Activated CD8-positive, alpha-beta memory T cell treated with anti-CD3 and anti-CD28 coated beads, Interleukin-2, amount 50 U/mL, for 48 hours (primary cell): ENCODE data around the gene ADAMTSL5.
"Not testable (repeated sequence)": the region's sequence is repeated elsewhere in the genome, so short reads cannot be mapped to it uniquely, and the experiment has no call there.

Source experiments
- DNase-seq: peaks from one replicate; pipeline ENCODE4 v3.0.0-alpha.2; 2020

ADAMTSL5 gene

DNA sequence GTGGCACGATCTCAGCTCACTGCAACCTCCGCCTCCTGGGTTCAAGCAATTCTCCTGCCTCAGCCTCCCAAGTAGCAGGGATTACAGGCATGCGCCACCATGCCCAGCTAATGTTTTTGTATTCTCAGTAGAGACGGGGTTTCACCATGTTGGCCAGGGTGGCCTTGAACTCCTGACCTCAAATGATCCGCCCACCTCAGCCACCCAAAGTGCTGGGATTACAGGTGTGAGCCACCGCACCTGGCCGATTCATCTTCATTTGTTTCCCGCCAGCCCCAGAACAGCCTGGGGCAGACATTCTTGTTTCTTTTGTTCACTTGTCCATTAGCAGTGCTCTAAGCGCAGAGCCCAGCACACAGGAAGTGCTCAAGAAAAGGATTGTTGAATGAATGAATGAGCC, 35.8 kb downstream of the ADAMTSL5 start:
- DNase-seq: not testable (repeated sequence)

GRCh38 chr19:1475751-1476437, 36.9 kb downstream of the ADAMTSL5 start:
- no peak for DNase-seq

- DNase-seq: no peak
Observed at GRCh38 chr19:1474765-1475351, 38.0 kb downstream of the ADAMTSL5 start.

GRCh38 chr19:1474011-1474764, 38.6 kb downstream of the ADAMTSL5 start:
- DNase-seq: no peak

DNA sequence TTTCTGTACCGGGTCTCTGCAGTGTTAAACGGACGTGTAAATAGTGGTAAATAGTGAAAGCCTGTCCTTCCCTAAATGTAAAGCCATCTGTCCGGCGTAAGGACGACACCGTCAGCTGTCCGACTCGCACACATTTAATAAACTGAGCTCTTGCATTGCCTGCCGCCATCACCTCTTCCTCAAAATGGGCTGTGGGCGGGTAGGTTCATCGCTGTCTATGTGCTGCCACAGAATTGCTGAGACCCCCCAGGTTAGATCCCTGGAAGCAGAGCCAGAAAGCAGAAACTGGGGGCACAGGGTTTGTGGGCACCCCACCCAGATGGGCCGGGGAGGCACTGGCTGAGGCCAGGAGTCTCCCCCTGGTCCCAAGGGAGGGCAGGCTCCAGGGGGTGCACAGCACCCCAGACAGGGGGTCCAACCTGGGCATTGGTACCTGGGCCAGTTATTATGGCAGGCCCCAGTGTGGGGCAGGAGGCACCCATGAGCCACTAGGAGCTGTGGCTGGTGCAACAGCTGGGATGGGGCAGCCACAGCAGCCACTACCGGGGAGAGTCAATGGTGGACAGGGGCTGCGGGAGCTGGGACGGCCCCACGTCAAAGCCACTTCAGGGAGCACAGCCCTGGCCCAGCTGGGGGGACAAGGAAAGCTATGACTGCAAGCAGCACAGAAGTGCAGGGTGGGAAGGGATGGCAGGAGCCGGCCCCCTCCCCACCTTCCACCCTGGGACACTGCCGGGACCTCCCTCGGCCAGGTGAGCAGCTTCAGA, 39.6 kb downstream of the ADAMTSL5 start:
- DNase-seq: no peak

DNA sequence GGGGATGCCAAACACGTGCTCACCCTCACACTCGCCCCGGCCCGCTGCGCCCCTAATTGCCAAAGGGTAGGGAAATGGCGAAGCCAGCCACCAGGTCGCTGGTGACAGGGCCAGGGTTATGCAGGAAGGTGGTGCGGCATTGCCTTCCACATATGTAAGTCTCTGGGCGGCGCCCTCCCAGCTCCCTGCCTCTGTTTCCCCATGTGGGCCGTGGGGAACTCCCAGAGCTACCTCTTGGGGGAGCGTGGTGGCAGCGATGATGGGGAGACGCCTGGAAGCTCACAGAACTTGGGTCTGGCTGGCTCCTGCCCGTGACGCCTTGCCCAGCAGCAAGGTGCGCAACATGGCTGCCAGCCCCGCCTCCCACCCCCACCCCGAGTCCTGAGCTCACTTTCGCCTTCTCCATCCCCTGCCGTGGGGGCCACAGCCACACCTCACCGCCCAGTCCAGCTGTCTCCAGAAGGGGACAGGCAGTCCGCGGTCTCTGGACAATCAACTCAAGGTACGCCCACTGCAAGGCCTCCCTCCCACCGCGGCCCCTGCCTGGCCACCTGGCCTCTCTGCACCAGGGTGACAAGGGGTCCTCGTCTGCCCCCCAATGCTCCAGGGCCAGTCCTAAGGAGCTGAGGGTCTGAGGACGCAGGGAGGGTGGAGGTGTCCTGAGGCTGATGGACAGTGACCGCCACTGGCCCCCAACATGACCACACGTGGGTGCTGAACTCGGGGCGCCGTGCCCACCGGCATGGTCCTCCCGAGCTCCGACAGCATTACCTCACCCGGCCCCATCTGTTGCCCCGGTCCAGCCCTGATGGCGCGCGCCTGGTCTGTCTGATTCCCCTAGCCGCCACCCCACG, 40.4 kb downstream of the ADAMTSL5 start:
- no peak for DNase-seq

- no peak for DNase-seq
Observed at GRCh38 chr19:1471515-1472160, 41.2 kb downstream of the ADAMTSL5 start.

DNA sequence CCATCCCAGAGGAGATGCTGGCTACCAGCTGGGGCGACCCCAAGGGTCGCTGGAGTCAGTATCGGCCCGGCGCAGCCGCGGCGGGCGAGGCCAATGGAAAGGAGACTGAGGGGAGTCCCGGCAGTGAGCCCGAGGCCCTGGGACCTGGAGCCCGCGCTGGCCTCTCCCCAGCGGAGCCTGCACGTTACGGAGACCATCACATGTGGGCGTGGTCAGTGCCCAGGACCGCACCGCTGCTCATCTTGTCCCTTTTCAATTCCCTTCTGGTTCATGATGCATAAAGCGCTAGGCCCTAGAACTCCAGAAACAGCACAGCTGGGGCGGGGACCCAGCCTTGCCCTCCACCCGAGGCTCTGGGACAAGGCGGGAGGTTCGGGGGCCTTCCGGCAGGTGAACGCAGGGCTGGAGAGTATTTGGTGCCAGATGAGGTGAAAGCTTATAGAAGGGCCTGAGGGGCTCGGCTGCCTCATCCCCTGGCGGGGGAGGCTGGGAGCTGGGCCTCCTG, 41.8 kb downstream of the ADAMTSL5 start:
- no peak for DNase-seq

GRCh38 chr19:1470305-1471009, 42.4 kb downstream of the ADAMTSL5 start:
- DNase-seq: peak; percentile 79

DNA sequence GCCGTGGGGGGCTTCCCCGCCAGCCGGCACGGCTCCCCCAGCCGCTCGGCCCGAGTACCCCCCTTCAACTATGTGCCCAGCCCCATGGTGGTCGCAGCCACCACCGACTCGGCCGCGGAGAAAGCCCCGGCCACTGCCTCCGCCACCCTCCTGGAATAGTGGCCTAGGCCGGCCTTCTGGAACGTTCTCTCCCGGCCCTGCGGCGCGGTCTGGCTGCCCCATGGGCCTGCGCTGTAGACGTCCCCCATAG, 42.8 kb downstream of the ADAMTSL5 start:
- DNase-seq: no peak

DNA sequence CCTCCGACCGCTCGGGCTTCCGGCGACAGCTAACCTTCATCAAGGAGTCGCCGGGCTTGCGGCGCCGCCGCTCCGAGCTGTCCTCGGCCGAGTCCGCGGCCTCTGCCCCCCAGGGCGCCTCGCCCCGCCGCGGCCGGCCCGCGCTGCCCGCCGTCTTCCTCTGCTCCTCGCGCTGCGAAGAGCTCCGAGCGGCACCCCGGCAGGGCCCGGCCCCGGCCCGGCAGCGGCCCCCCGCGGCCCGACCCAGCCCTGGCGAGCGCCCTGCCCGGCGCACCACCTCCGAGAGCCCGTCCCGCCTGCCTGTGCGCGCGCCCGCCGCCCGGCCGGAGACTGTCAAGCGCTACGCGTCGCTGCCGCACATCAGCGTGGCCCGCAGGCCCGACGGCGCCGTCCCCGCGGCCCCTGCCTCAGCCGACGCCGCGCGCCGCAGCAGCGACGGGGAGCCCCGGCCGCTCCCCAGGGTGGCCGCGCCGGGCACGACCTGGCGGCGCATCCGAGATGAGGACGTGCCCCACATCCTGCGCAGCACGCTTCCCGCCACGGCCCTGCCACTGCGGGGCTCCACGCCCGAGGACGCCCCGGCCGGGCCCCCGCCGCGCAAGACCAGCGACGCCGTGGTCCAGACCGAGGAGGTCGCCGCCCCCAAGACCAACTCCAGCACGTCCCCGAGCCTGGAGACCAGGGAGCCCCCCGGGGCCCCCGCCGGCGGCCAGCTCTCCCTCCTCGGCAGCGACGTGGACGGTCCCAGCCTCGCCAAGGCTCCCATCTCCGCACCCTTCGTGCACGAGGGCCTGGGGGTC, 43.4 kb downstream of the ADAMTSL5 start:
- DNase-seq: no peak

DNA sequence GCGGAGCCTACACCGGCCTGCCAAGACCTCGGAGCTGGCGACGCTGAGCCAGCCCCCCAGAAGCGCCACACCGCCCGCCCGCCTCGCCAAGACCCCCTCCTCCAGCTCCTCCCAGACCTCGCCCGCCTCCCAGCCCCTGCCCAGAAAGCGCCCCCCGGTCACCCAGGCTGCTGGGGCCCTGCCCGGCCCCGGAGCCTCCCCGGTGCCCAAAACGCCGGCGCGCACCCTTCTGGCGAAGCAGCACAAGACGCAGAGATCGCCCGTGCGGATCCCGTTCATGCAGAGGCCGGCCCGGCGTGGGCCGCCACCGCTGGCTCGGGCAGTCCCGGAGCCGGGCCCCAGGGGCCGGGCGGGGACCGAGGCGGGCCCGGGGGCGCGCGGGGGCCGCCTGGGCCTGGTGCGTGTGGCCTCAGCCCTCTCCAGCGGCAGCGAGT, 44.0 kb downstream of the ADAMTSL5 start:
- DNase-seq: peak; percentile 81

DNA sequence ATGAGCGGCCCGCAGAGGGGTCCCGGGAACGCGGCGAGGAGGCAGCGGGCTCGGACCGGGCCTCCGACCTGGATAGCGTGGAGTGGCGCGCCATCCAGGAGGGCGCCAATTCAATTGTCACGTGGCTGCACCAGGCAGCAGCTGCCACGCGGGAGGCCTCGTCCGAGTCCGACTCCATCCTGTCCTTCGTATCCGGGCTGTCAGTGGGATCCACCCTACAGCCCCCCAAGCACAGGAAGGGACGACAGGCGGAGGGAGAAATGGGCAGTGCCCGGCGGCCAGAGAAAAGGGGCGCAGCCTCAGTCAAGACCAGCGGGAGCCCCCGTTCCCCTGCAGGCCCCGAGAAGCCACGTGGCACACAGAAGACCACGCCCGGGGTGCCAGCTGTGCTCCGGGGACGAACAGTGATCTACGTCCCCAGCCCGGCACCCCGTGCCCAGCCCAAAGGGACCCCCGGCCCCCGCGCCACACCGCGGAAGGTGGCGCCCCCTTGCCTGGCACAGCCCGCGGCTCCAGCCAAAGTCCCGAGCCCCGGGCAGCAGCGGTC, 44.5 kb downstream of the ADAMTSL5 start:
- DNase-seq: peak; percentile 61

DNA sequence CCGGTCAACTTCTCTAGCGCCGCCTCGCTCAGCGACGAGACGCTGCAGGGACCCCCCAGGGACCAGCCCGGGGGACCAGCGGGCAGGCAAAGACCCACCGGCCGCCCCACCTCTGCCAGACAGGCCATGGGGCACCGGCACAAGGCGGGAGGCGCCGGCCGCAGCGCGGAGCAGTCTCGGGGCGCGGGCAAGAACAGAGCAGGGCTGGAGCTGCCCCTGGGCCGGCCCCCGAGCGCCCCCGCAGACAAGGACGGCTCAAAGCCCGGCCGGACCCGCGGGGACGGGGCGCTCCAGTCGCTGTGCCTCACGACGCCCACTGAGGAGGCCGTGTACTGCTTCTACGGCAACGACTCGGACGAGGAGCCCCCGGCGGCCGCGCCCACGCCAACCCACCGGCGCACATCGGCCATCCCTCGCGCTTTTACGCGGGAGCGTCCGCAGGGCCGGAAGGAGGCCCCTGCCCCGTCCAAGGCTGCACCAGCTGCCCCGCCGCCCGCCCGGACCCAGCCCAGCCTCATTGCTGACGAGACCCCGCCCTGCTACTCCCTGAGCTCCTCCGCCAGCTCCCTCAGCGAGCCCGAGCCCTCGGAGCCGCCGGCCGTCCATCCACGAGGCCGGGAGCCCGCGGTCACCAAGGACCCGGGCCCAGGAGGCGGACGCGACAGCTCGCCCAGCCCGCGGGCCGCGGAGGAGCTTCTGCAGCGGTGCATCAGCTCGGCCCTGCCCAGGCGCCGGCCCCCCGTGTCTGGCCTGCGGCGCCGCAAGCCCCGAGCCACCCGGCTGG, 45.1 kb downstream of the ADAMTSL5 start:
- DNase-seq: peak; percentile 53

DNA sequence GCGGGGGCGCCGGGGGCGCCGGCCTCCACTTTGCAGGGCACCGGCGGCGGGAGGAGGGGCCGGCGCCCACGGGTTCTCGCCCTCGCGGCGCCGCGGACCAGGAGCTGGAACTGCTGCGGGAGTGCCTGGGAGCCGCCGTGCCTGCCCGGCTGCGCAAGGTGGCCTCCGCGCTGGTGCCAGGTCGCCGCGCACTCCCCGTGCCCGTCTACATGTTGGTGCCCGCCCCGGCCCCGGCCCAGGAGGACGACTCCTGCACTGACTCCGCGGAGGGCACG, 45.7 kb downstream of the ADAMTSL5 start:
- peak; percentile 53 for DNase-seq

GRCh38 chr19:1466461-1467214, 46.2 kb downstream of the ADAMTSL5 start:
- DNase-seq: no peak

- DNase-seq: no peak
Observed at GRCh38 chr19:1466018-1466460, 46.8 kb downstream of the ADAMTSL5 start.

GRCh38 chr19:1465191-1466016, 47.4 kb downstream of the ADAMTSL5 start:
- peak; percentile 71 for DNase-seq
